AG04449 (cell line): ENCODE measurements around the gene CTNNA2.

Experiments used
- CTCF ChIA-PET: fragments of 350-600 bp; formaldehyde crosslinking; extraction: SDS; loops from one replicate; lab custom pipeline; 2021; ENCODE audit warnings: antibody characterized with exemption; lab: Yijun Ruan, JAX
- POLR2A ChIA-PET: fragments of 400-600, 350-600 bp; formaldehyde crosslinking; extraction: SDS; loops from one replicate; lab custom pipeline; 2020; ENCODE audit warnings: antibody characterized with exemption, inconsistent platforms; lab: Yijun Ruan, JAX
- DNase-seq: peaks from one replicate; pipeline ENCODE4 v3.0.0-alpha.2; 2010; ENCODE audit warnings: low read depth, low spot score
- H3K4me3 ChIP-seq: 2 replicates; pipeline ENCODE4 v1.5.1; 2011; ENCODE audit warnings: low read depth, mild to moderate bottlenecking, control low read depth, low read length
- TF ChIP-seq, protein P1 (sequence below): IDR thresholded peaks from one replicate; pipeline ENCODE4 v1.5.1; 2011; ENCODE audit warnings: mild to moderate bottlenecking, moderate library complexity, low read length, control low read depth, inconsistent platforms; ENCODE audit not compliant: insufficient read depth; ENCODE audit errors: missing control alignments

CTNNA2 gene

DNA sequence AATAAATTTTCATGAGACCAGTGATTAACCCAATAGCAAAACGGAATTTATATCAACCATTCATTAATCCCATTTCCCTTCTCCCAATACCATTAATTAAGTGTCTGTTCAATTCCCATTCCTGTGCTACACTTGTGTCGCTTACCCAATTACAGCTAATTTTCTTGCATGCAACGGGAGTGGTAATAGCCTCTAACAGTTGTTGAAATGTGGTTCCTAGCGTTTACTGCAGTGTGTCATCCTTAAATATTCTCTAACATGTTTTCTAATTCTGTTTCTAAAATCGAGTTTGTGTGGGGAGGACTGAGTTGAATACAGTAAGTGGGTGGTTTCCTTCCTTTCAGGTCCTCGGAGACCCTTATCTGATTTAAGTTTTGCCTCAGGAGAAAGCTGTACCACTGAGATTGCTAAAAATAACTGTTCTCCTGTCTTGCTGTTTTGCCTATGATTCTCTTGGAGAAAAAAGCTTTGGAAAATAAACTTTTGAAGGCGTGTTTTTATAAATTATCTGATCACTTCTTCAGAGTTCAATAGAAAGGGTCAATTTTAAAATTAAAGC, 851.0 kb downstream of the CTNNA2 start:
- ChIA-PET CTCF (no interaction called here), POLR2A (no interaction called here)
- no peak for DNase-seq
- TF ChIP-seq, protein P1, sequence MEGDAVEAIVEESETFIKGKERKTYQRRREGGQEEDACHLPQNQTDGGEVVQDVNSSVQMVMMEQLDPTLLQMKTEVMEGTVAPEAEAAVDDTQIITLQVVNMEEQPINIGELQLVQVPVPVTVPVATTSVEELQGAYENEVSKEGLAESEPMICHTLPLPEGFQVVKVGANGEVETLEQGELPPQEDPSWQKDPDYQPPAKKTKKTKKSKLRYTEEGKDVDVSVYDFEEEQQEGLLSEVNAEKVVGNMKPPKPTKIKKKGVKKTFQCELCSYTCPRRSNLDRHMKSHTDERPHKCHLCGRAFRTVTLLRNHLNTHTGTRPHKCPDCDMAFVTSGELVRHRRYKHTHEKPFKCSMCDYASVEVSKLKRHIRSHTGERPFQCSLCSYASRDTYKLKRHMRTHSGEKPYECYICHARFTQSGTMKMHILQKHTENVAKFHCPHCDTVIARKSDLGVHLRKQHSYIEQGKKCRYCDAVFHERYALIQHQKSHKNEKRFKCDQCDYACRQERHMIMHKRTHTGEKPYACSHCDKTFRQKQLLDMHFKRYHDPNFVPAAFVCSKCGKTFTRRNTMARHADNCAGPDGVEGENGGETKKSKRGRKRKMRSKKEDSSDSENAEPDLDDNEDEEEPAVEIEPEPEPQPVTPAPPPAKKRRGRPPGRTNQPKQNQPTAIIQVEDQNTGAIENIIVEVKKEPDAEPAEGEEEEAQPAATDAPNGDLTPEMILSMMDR = no peak
- no peak overlapping the region for H3K4me3 ChIP-seq

DNA sequence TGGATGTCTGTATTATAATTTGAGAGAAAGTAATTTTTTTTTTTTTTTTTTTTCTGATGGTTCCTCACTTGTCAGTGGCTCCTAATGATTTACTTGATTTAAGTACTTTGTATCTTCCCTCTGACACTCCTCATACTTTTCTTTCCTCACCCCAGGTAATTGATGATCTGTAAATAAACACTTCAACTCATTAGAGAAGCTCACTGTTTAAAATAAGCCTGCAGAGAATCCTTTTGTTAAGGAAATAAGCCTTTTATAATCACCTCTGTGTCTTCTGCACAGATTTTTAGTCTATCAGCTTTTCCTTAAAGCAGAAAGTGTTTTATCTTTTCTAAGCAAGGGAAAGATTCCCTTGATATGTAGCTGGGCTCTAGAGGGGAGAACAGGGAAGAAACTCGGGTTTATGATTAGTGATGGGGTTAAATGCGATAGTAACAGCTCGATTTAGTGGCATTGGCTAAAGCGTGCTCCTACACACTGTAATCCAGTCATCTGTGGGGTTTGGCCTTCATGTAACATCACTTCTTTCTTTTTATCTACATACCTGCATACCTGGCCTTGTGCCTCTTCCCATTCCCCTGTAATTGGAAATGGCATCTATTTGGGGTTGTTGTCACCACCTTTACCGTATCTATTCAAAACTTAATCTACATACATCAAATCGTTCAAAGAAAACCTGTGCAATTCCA, 851.8 kb downstream of the CTNNA2 start:
- H3K4me3 ChIP-seq = no peak overlapping the region
- no peak for DNase-seq
- POLR2A ChIA-PET = no interaction called here
- CTCF ChIA-PET = no interaction called here
- TF ChIP-seq, protein P1 = no peak

DNA sequence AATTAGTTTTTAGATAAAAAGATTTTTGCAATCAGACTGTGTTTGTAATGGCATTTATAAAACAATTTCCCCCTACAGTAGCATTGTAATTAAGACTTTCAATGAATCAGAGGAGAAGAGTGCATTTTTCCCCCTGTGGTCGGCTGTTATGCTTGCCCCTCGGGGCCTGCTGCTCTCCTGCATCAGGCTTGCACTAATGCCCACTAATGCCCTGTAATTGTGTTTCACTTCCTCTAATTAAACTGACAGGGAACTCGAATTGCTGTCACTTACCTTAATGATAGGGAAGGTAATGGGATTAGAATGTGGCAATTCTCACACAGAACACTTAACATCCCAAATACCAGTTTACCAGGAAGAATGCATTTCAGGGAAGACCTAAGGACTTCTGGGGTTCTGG, 852.9 kb downstream of the CTNNA2 start:
- TF ChIP-seq, protein P1 = no peak
- ChIA-PET POLR2A (no interaction called here), CTCF (no interaction called here)
- H3K4me3 ChIP-seq = no peak overlapping the region
- no peak for DNase-seq

DNA sequence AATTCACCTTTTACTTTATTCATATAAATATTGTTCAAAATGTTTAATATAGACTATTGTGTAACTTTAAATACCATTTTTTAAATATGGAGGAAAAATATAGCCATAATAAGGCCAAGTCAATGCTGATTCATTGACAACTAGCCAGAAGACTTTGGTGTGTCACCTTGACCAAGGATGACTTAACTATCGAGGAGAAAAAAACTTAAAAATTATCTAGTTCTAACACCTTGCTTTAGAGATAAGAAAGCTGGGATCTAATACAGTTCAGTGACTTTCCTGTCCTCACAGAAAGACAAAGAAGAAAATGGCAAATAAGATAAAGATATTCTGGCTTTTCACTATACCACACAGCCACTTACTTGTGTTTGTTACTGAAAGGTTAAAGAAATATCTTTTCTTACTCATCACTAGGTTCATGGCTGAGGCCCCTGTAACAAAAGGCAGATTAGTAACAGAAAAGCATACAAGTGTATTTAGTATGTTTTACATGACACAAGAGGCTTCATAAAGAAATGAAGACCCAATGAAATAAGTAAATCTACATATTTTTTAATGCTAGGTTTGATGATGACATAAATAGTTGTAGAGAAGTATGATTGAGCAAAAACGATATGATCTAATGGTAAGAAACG, 857.6 kb downstream of the CTNNA2 start:
- TF ChIP-seq, protein P1 = no peak
- ChIA-PET POLR2A (no interaction called here), CTCF (no interaction called here)
- no peak overlapping the region for H3K4me3 ChIP-seq
- DNase-seq = no peak

DNA sequence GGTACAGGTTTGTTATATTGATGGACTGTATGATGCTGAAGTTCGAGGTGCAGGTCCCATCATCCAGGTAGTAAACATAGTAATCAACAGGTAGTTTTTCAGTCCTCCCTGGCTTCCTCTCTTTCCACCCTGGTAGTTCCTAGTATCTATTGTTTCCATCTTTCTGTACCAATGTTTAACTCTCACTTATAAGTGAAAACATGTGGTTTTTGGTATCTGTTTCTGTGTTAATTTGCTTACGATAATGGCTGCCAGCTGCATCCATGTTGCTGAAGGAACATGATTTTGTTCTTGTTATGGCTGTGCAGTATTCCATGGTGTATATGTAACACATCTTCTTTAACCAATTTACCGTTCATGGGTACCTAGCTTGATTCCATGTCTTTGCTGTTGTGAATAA, 861.3 kb downstream of the CTNNA2 start:
- no peak for DNase-seq
- CTCF ChIA-PET = no interaction called here
- POLR2A ChIA-PET = no interaction called here

DNA sequence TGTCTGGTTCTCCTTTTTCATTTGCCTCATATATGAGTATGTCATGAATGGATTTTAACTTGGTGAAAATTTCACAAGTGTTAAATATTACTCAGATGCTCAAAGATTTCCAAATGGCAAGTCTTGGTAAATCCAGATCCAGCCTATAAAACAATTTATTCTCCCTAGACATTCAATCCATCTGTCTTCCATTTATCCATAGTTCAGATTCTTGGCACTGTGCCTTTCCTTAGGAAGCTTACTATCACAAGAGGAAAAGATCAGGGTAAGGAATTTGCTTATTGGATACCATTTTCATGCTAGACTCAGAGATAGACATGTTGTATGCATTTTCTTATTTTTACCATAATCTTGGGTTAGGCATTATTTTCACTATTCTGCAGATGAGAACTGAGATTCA, 864.2 kb downstream of the CTNNA2 start:
- H3K4me3 ChIP-seq = no peak overlapping the region
- ChIA-PET CTCF (no interaction called here), POLR2A (no interaction called here)
- DNase-seq = no peak
- TF ChIP-seq, protein P1 = no peak

More for the DNA sequence above, 861.3 kb downstream of the CTNNA2 start:
- no peak overlapping the region for H3K4me3 ChIP-seq
- TF ChIP-seq, protein P1 = no peak
